Brain microvascular endothelial cell (primary cell): ENCODE results near the gene PFDN5.

Experiments used
- DNase-seq: peaks from one replicate; pipeline ENCODE4 v3.0.0-alpha.2; 2020
- H3K27ac ChIP-seq: fragments of 250-450 bp; sonication (Bioruptor Pico); 2 replicates; pipeline ENCODE4 v1.5.1; 2020; ENCODE audit warnings: mild to moderate bottlenecking, moderate library complexity
- H3K27me3 ChIP-seq: fragments of 250-450 bp; sonication (Bioruptor Pico); replicated peaks from 2 replicates; pipeline ENCODE4 v1.5.1; 2020; ENCODE audit warnings: mild to moderate bottlenecking
- H3K36me3 ChIP-seq: fragments of 250-450 bp; sonication (Bioruptor Pico); replicated peaks from 2 replicates; pipeline ENCODE4 v1.5.1; 2020; ENCODE audit warnings: mild to moderate bottlenecking
- H3K4me3 ChIP-seq: 2 replicates; pipeline ENCODE4 v1.5.1; 2011; ENCODE audit warnings: low read depth, mild to moderate bottlenecking, control low read depth, low read length, moderate library complexity
- in situ Hi-C: cut with HindIII; loops from 2 replicates; pipeline ENCODE4 v1.10.0; 2017; ENCODE audit warnings: low sequenced_read_pairs, low pct_ligation_motif_present
- TF ChIP-seq, protein P1 (sequence below): IDR thresholded peaks from 2 replicates; pipeline ENCODE4 v1.5.1; 2011; ENCODE audit warnings: low read depth, mild to moderate bottlenecking, moderate library complexity, low read length, control low read depth, inconsistent platforms; ENCODE audit errors: missing control alignments

PFDN5 gene

DNA sequence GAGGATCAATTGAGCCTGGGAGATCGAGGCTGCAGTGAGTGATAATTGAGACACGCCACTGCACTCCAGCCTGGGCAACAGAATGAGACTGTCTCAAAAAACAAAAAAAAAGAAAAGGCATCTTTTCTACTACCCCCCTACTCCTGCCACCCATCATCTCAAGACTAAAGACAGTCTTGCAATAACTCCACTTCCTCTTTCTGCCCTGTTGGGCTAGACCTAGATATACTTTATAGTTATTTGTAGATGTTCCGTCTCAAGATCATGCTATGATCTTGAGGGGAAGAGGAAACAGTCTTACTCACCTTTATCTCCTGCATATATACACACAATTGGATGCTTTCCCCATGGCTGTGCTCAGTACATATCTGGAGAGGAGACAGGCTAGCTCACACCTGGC, 39.3 kb upstream of the PFDN5 start:
- H3K27ac ChIP-seq, result no peak overlapping the region
- in situ Hi-C loops, result no loop called here
- DNase-seq, result no peak
- no peaks in the 10 kb centered on the region for H3K27me3 ChIP-seq
- peaks cover 8% of the 10 kb centered on the region for H3K36me3 ChIP-seq
- TF ChIP-seq, protein P1, sequence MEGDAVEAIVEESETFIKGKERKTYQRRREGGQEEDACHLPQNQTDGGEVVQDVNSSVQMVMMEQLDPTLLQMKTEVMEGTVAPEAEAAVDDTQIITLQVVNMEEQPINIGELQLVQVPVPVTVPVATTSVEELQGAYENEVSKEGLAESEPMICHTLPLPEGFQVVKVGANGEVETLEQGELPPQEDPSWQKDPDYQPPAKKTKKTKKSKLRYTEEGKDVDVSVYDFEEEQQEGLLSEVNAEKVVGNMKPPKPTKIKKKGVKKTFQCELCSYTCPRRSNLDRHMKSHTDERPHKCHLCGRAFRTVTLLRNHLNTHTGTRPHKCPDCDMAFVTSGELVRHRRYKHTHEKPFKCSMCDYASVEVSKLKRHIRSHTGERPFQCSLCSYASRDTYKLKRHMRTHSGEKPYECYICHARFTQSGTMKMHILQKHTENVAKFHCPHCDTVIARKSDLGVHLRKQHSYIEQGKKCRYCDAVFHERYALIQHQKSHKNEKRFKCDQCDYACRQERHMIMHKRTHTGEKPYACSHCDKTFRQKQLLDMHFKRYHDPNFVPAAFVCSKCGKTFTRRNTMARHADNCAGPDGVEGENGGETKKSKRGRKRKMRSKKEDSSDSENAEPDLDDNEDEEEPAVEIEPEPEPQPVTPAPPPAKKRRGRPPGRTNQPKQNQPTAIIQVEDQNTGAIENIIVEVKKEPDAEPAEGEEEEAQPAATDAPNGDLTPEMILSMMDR, result no peak
- no peak overlapping the region for H3K4me3 ChIP-seq

DNA sequence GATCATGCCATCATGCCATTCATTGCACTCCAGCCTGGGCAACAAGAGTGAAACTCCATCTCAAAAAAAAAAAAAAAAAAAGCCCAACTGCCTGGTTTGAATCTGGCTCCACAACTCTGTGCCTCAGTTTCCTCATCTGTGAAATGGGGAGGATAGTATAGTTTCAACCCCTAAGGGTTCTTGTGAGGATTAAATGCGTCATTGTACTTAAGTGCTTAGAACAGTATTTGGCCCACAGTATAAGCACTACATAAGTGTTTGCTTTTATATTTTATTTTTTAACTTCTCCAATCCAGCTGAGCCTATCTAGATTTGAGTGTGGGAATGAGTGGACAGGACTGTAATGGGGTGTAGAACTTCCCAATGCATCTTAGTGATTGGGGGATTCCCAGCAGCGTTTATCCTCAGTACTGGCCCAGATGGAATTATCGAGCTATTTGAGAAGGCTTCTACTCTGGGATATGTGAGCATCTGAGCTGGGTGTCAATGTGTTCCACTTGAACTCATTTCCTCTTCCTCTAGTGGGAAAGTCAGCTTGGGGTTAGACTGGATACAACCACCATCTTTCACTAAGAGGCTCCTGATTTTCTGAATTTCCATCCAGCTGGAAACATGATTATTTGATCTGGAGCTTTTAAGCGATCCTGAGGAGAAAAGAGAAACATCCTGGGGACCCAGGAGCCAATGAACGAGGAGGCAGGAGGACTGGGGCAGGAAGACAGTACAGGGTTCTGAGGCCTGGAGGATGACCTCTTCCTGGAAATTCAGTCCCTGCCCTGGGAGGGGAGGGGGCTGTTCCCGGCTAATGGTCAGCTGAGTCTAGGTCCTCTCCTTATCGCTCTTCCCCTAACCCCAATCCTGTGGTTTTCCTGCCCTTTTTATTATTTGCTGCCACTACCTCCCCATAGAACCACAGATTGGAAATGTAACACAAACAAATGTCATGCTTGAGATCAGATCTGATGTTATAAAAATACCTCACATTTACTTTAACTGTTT, 36.5 kb upstream of the PFDN5 start:
- Histone ChIP-seq H3K4me3 (no peak overlapping the region), H3K27me3 (no peaks in the 10 kb centered on the region), H3K27ac (no peak overlapping the region), H3K36me3 (peaks cover 5% of the 10 kb centered on the region)
- in situ Hi-C loops, result no loop called here
- DNase-seq, result no peak
- TF ChIP-seq, protein P1, result no peak

DNA sequence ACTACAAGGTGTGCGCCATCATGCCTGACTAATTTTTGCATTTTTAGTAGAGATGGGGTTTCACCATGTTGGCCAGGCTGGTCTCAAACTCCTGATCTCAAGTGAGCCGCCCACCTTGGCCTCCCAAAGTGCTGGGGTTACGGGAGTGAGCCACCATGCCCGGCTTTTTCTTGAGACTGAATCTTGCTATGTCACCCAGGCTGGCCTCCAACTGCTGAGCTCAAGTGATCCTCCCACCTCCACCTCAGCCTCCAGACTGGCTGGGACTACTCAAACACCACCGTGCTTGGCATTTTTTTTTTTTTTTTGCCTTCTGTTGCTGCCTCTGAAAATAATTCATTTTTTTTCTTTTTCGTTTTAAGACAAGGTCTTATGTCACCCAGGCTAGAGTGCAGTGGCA, 35.5 kb upstream of the PFDN5 start:
- TF ChIP-seq, protein P1, result no peak
- H3K27ac ChIP-seq, result no peak overlapping the region
- no peaks in the 10 kb centered on the region for H3K27me3 ChIP-seq
- no peak overlapping the region for H3K4me3 ChIP-seq
- in situ Hi-C loops, result no loop called here
- no peak for DNase-seq
- H3K36me3 ChIP-seq, result peaks cover 2% of the 10 kb centered on the region

DNA sequence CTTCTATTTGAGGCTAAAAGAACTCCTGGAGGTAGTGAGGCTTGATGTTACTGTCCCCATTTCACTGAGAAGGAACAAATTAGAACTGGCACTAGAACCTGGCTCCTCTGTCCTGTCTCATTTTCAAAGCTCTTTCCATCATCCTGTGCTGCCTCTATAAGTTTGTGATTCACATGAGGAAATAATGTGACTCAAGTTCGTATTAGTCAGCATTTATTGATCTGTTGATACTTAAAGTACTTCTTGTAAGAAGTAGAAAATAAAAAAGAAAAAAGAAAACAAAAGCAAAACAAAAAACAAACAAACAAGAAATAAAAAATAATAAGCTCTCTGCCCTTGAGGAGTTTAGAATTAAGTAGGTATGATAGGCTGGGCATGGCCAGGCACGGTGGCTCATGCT, 29.6 kb upstream of the PFDN5 start:
- no peaks in the 10 kb centered on the region for H3K27me3 ChIP-seq
- TF ChIP-seq, protein P1, result no peak
- no peak overlapping the region for H3K4me3 ChIP-seq
- in situ Hi-C loops, result no loop called here
- DNase-seq, result no peak
- H3K27ac ChIP-seq, result no peak overlapping the region
- H3K36me3 ChIP-seq, result no peaks in the 10 kb centered on the region

DNA sequence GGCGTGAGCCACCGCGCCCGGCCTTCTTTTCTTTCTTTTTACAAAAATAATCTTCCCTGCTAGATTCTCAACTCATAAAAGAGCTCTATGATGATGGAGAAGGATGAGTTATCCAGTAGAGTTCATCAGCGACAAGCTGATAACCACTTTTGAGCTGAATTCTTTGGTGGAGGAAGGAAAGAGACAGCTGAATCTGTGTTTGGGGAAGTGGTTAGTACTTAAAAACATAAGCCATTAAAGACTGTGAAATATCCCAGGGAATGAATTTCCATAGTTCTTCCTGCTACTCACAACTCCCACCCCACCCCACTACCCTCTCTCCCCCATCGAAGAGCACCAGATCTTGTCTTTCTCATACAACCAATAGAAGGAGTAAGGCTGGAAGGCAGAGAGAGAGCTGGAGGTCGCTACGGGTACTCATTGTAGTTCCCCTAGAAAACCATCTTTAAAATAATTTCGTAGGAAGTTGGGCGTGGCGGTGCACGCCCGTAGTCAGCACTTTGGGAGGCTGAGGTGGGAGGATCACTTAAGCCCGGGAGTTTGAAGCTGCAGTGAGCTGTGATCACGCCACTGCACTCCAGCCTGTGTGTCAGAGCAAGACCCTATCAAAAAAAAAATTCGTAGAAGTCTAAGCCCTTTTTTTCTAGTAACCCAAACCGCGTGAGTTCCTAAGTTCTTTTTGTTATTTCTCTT, 27.9 kb upstream of the PFDN5 start:
- no peak for DNase-seq
- H3K27ac ChIP-seq, result no peak overlapping the region
- no peaks in the 10 kb centered on the region for H3K27me3 ChIP-seq
- peak overlapping the region; percentile 95 for H3K4me3 ChIP-seq
- H3K36me3 ChIP-seq, result no peaks in the 10 kb centered on the region
- TF ChIP-seq, protein P1, result no peak
- in situ Hi-C loops, result no loop called here
